Measurements from ENCODE around the gene NOVA1.

GRCh38 chr14:26598081-26598671 is 343 bp upstream of the NOVA1 start:
- TF ChIP-seq CTCF (IDR thresholded peaks at IDR 0.05) (no peak), POLR2A (IDR thresholded peaks at IDR 0.05) (peak in 1 of 2 donors; percentile 2)
